Measurements from ENCODE around the gene EFHC2. TPM values are rescaled to one million over a fixed set of nuclear protein-coding genes. Genes with fewer than 3 reads are reported as not detected.

Gene EFHC2
- total RNA-seq, 1 experiment from 2014 or later, result not detected

DNA sequence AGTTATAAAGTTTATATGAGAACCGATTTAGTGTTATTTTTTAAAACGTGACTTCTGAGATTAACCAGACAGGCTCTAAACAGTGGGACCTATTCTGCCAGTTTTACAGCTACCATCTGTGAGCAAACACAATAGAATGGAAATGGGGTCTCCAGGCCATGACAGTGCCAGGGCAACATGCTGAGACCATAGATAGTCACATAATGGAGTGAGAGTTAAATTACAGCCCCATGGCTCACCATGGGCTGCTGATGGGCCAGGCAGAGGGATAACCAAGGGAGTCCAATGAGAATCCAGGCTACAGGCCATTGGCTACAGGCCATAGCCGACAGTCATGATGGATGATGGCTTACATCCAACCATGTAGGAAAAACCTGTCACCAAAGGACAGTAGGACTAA is 186.7 kb downstream of the EFHC2 start:
- Histone ChIP-seq H3K27me3 (ENCODE audit: low read length) (no peaks in the 10 kb centered on the region), H3K79me2 (ENCODE audit: low read length) (no peaks in the 10 kb centered on the region), H3K9ac (ENCODE audit: low read length) (no peak overlapping the region), H3K27ac (ENCODE audit: low read length) (no peak overlapping the region), H2AFZ (ENCODE audit: low read length) (no peak overlapping the region), H4K20me1 (ENCODE audit: insufficient read depth, low read depth, low read length) (no peaks in the 10 kb centered on the region), H3K9me2 (replicated peaks; ENCODE audit: insufficient read depth, low read length) (0 out of 2 replicates have a peak, but pooled peaks cover 2% of the 10 kb centered on the region), H3K4me1 (ENCODE audit: low read length) (no peaks in the 10 kb centered on the region), H3K9me3 (ENCODE audit: low read length) (no peaks in the 10 kb centered on the region), H3K36me3 (ENCODE audit: insufficient read depth, low read length) (no peaks in the 10 kb centered on the region), H3K4me2 (ENCODE audit: low read depth, low read length, poor library complexity, severe bottlenecking) (no peak overlapping the region), H3K4me3 (ENCODE audit: low read length) (no peak overlapping the region)
- no peak for DNase-seq

DNA sequence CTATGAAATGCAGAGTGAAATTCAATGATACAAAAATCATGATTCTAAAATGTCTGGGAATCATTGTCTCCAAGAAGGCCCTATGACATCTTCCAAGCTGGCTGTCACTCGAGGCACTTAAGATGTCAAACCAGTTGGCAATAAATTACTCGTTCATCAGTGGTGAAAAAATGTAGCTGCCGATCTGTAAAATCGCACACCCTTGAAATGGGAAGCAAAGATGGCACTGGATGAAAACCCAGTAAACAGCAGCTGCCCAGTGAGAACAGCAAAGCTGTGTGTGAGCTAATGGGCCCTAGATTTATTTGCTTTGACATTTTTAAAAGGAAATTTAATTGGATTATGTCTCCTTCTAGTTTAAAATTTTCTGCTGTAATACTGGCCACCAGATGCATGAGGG is 188.3 kb downstream of the EFHC2 start:
- Histone ChIP-seq H3K27me3 (ENCODE audit: low read length) (no peaks in the 10 kb centered on the region), H3K4me1 (ENCODE audit: low read length) (no peaks in the 10 kb centered on the region), H3K36me3 (ENCODE audit: insufficient read depth, low read length) (no peaks in the 10 kb centered on the region), H3K9ac (ENCODE audit: low read length) (no peak overlapping the region), H3K79me2 (ENCODE audit: low read length) (no peaks in the 10 kb centered on the region), H3K9me3 (ENCODE audit: low read length) (no peaks in the 10 kb centered on the region), H2AFZ (ENCODE audit: low read length) (no peak overlapping the region), H3K9me2 (replicated peaks; ENCODE audit: insufficient read depth, low read length) (no peaks in the 10 kb centered on the region), H3K4me2 (ENCODE audit: low read depth, low read length, poor library complexity, severe bottlenecking) (no peak overlapping the region), H4K20me1 (ENCODE audit: insufficient read depth, low read depth, low read length) (no peaks in the 10 kb centered on the region), H3K4me3 (ENCODE audit: low read length) (no peak overlapping the region), H3K27ac (ENCODE audit: low read length) (no peak overlapping the region)
- DNase-seq, result no peak

DNA sequence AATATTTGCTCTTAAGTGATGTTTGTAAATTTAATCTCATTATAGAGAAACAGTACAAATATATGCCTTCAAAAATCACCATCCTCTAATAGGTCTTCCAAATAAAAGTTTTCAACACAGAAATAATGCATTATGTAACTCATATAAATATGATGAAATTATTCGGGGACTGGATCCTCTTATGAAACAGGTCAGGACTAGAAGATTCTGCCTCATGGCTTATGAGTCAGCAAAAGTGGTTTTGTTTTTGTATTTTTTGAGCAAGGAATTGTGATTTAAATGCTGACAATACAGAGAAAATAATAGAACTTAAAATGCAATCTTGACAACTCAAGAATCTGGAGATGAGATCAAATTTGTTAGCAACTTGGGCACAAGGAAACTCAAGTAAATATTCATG is 190.6 kb downstream of the EFHC2 start:
- Histone ChIP-seq H3K27me3 (ENCODE audit: low read length) (no peaks in the 10 kb centered on the region), H3K79me2 (ENCODE audit: low read length) (no peaks in the 10 kb centered on the region), H3K36me3 (ENCODE audit: insufficient read depth, low read length) (no peaks in the 10 kb centered on the region), H3K9me3 (ENCODE audit: low read length) (no peaks in the 10 kb centered on the region), H3K4me3 (ENCODE audit: low read length) (no peak overlapping the region), H3K9ac (ENCODE audit: low read length) (no peak overlapping the region), H2AFZ (ENCODE audit: low read length) (no peak overlapping the region), H3K9me2 (replicated peaks; ENCODE audit: insufficient read depth, low read length) (no peaks in the 10 kb centered on the region), H4K20me1 (ENCODE audit: insufficient read depth, low read depth, low read length) (no peaks in the 10 kb centered on the region), H3K4me2 (ENCODE audit: low read depth, low read length, poor library complexity, severe bottlenecking) (no peak overlapping the region), H3K4me1 (ENCODE audit: low read length) (no peaks in the 10 kb centered on the region), H3K27ac (ENCODE audit: low read length) (no peak overlapping the region)
- DNase-seq, result no peak

DNA sequence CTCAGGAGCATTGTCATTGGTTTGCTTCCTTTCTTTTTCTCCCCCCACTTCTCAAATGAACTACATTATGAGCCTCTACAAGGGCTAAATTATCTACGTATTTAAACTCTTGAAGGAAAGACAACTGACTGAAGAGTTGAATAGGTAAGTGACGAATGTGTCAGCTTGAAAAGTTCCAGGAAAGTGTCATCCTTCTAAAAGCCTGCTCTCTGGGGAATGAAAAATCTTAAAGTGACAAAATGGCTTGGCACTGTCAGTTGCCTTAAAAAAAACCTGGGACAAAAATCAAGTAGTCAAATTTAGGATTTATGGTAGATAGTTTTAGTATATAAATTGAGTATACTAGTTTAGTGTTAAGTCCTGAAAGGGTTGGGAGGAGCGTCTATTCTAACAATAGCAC is 196.3 kb downstream of the EFHC2 start:
- Histone ChIP-seq H3K79me2 (ENCODE audit: low read length) (no peaks in the 10 kb centered on the region), H3K27me3 (ENCODE audit: low read length) (no peaks in the 10 kb centered on the region), H3K36me3 (ENCODE audit: insufficient read depth, low read length) (no peaks in the 10 kb centered on the region), H3K9me2 (replicated peaks; ENCODE audit: insufficient read depth, low read length) (no peaks in the 10 kb centered on the region), H3K9me3 (ENCODE audit: low read length) (no peaks in the 10 kb centered on the region), H3K4me3 (ENCODE audit: low read length) (no peak overlapping the region), H4K20me1 (ENCODE audit: insufficient read depth, low read depth, low read length) (no peaks in the 10 kb centered on the region), H3K4me2 (ENCODE audit: low read depth, low read length, poor library complexity, severe bottlenecking) (no peak overlapping the region), H3K27ac (ENCODE audit: low read length) (no peak overlapping the region), H2AFZ (ENCODE audit: low read length) (no peak overlapping the region), H3K4me1 (ENCODE audit: low read length) (no peaks in the 10 kb centered on the region), H3K9ac (ENCODE audit: low read length) (no peak overlapping the region)
- no peak for DNase-seq

DNA sequence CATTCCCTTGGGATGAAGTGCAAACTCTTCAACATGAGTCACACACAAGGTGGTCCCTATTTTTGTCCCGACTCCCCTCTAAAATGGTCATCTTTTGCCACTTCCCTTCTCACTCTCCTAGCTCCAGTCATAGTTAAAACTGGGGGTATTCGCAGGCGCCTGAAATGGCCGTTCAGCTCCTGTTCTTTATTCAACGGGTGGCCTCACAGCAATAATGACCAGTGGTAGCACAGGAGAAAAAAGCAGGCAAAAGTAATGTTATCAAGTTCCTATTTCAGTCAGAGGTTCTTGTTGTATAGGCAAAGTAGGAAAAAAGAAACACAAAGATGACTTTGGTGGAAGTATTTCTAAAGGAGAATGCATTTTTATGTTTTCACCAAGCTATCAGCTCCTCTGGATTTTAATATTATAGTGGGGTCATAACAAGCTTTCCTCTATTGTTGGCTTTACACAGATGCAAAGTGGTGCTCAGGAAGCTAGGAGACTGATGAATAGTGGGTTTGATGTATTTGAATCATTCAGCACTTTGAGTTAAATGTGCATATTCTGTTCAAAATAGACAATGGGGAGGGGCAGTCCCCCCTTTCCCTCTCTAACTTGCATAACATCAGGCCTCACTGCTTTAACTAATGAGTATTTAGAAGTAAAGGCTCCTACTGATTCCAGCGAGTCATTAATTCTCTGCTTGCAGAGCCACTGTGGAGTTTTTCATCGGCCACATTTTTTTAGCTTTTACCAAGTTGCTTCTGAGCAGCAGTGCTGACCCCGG is 199.1 kb downstream of the EFHC2 start:
- Histone ChIP-seq H4K20me1 (ENCODE audit: insufficient read depth, low read depth, low read length) (no peaks in the 10 kb centered on the region), H3K9ac (ENCODE audit: low read length) (no peak overlapping the region), H3K9me3 (ENCODE audit: low read length) (no peaks in the 10 kb centered on the region), H3K4me3 (ENCODE audit: low read length) (no peak overlapping the region), H2AFZ (ENCODE audit: low read length) (no peak overlapping the region), H3K36me3 (ENCODE audit: insufficient read depth, low read length) (no peaks in the 10 kb centered on the region), H3K27me3 (ENCODE audit: low read length) (no peaks in the 10 kb centered on the region), H3K79me2 (ENCODE audit: low read length) (no peaks in the 10 kb centered on the region), H3K9me2 (replicated peaks; ENCODE audit: insufficient read depth, low read length) (no peaks in the 10 kb centered on the region), H3K27ac (ENCODE audit: low read length) (no peak overlapping the region), H3K4me1 (ENCODE audit: low read length) (no peaks in the 10 kb centered on the region), H3K4me2 (ENCODE audit: low read depth, low read length, poor library complexity, severe bottlenecking) (no peak overlapping the region)
- no peak for DNase-seq

DNA sequence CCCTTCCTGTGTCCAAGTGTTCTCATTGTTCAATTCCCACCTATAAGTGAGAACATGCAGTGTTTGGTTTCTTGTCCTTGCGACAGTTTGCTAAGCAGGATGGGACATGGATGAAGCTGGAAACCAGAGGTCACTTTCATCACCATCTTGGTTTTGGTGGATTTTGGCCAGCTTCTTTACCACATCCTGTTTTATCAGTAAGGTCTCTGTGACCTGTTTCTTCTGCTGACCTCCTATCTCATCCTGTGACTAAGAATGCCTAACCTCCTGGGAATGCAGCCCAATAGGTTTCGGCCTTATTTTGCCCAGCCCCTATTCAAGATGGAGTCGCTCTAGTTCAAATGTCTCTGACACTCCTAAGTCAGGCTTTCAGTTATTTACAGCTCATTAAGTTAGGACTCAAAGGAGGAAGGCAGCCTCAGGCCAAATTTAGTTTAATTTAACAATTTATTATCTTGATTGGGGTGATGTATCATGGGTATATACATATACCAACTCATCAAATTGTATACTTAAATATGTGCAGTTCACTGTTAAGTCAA is 200.3 kb downstream of the EFHC2 start:
- no peak for DNase-seq

DNA sequence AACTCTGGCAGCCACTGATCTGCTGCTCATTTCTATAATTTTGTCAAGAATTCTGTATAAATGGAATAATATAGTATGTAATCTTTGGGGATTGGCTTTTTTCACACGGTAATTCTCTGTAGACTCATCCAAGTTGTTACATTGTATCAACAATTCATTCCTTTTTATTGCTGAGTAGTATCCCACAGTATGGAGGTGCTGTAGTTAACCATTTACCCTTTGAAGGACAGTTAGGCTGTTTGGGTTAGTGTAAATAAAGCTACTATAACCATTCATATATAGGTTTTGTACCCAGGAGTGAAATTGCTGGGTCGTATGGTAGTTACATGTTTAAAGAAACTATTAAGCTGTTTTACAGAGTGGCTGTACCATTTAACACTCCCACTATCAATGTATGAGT is 213.3 kb downstream of the EFHC2 start:
- Histone ChIP-seq H3K79me2 (ENCODE audit: low read length) (no peaks in the 10 kb centered on the region), H2AFZ (ENCODE audit: low read length) (no peak overlapping the region), H3K9ac (ENCODE audit: low read length) (no peak overlapping the region), H3K27ac (ENCODE audit: low read length) (no peak overlapping the region), H3K36me3 (ENCODE audit: insufficient read depth, low read length) (no peaks in the 10 kb centered on the region), H3K4me2 (ENCODE audit: low read depth, low read length, poor library complexity, severe bottlenecking) (no peak overlapping the region), H3K4me3 (ENCODE audit: low read length) (no peak overlapping the region), H3K9me3 (ENCODE audit: low read length) (no peaks in the 10 kb centered on the region), H3K4me1 (ENCODE audit: low read length) (no peaks in the 10 kb centered on the region), H3K9me2 (replicated peaks; ENCODE audit: insufficient read depth, low read length) (no peaks in the 10 kb centered on the region; the same call in 1 of the 2 replicates), H4K20me1 (ENCODE audit: insufficient read depth, low read depth, low read length) (no peaks in the 10 kb centered on the region), H3K27me3 (ENCODE audit: low read length) (no peaks in the 10 kb centered on the region)
- no peak for DNase-seq

More for the DNA sequence above, 200.3 kb downstream of the EFHC2 start:
- no peaks in the 10 kb centered on the region for H3K36me3 ChIP-seq (ENCODE audit: insufficient read depth, low read length)
- H3K4me1 ChIP-seq (ENCODE audit: low read length), result no peaks in the 10 kb centered on the region
- no peak overlapping the region for H3K4me3 ChIP-seq (ENCODE audit: low read length)
- no peaks in the 10 kb centered on the region for H3K79me2 ChIP-seq (ENCODE audit: low read length)
- H3K27me3 ChIP-seq (ENCODE audit: low read length), result no peaks in the 10 kb centered on the region
- no peaks in the 10 kb centered on the region for H4K20me1 ChIP-seq (ENCODE audit: insufficient read depth, low read depth, low read length)
- peaks cover 7% of the 10 kb centered on the region; the same call in 1 of the 2 replicates for H3K9me3 ChIP-seq (ENCODE audit: low read length)
- H3K27ac ChIP-seq (ENCODE audit: low read length), result no peak overlapping the region
- no peaks in the 10 kb centered on the region for H3K9me2 ChIP-seq (replicated peaks; ENCODE audit: insufficient read depth, low read length)
- no peak overlapping the region for H3K4me2 ChIP-seq (ENCODE audit: low read depth, low read length, poor library complexity, severe bottlenecking)
- no peak overlapping the region for H2AFZ ChIP-seq (ENCODE audit: low read length)
- no peak overlapping the region for H3K9ac ChIP-seq (ENCODE audit: low read length)

GRCh38 chrX:44113337-44113736 is 230.1 kb downstream of the EFHC2 start:
- H3K27me3 ChIP-seq (ENCODE audit: low read length), result no peaks in the 10 kb centered on the region
- no peaks in the 10 kb centered on the region for H3K79me2 ChIP-seq (ENCODE audit: low read length)
- H3K9me2 ChIP-seq (replicated peaks; ENCODE audit: insufficient read depth, low read length), result no peaks in the 10 kb centered on the region
- H3K27ac ChIP-seq (ENCODE audit: low read length), result no peak overlapping the region
- no peak for DNase-seq
- no peak overlapping the region for H3K9ac ChIP-seq (ENCODE audit: low read length)
- H2AFZ ChIP-seq (ENCODE audit: low read length), result no peak overlapping the region
- H3K4me2 ChIP-seq (ENCODE audit: low read depth, low read length, poor library complexity, severe bottlenecking), result no peak overlapping the region
- no peaks in the 10 kb centered on the region for H4K20me1 ChIP-seq (ENCODE audit: insufficient read depth, low read depth, low read length)
- H3K9me3 ChIP-seq (ENCODE audit: low read length), result no peaks in the 10 kb centered on the region
- no peak overlapping the region for H3K4me3 ChIP-seq (ENCODE audit: low read length)
- no peaks in the 10 kb centered on the region for H3K4me1 ChIP-seq (ENCODE audit: low read length)
- no peaks in the 10 kb centered on the region for H3K36me3 ChIP-seq (ENCODE audit: insufficient read depth, low read length)

Data from Karpas-422 (cell line).